Stimulated activated CD4-positive, alpha-beta T cell treated with anti-CD3 and anti-CD28 coated beads, TNF-alpha, amount 100 ng/mL, for 1 hour (primary cell): ENCODE data around the gene FAM240A.
"Not testable (repeated sequence)": the region's sequence is repeated elsewhere in the genome, so short reads cannot be mapped to it uniquely, and the experiment has no call there.

Source experiments
- DNase-seq, 3 donors: peaks; one replicate each; pipeline ENCODE4 v3.0.0-alpha.2; 2020; ENCODE audit warnings: low read depth in 3 of 3, low spot score in 1 of 3

Gene FAM240A

DNA sequence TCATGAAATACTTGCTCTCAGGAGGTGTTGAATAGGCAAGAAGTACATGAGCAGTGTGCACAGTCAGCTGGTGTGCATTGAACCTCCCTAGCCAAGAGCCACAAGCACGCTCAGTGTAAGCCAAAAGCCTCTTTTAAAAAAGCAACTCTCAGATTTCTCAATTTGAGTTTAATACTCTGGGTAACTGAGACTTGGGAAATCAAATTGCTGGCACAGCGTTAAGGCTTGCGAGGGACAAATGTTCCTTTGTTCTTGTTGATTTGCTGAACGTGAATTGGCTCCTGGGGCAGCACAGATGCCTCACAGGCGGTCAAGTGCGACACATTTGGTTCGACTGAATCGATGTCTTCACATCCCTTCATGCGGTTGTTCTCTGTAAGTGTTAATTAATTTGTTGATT, at the start of gene FAM240A:
TSS of gene FAM240A (plus strand) at position 202 of the 400 bp plus-strand sequence. CDS start at position 361, 159 bp downstream.
- no peak for DNase-seq

- no peak for DNase-seq
Observed at GRCh38 chr3:46564190-46565021, 47.9 kb upstream of the FAM240A start.

DNA sequence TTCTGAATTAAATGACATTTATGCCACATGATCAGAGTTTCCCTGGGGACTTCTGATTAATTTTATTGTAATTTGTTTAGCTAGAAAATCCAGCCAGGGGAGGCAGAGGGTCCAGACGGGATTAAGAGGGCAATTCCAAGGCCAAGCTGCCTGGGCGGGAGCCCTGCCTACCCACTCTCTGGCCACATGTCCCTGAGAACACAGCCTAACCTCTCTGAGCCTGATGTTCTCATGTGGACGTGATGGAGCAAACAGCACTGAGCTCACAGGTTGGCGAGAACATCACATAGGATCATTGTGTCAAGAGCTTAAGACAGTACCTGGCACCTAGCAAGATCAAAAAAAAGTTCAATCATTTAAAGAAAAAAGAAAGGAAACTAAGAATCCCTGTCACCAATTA, 47.2 kb upstream of the FAM240A start:
- no peak for DNase-seq

DNA sequence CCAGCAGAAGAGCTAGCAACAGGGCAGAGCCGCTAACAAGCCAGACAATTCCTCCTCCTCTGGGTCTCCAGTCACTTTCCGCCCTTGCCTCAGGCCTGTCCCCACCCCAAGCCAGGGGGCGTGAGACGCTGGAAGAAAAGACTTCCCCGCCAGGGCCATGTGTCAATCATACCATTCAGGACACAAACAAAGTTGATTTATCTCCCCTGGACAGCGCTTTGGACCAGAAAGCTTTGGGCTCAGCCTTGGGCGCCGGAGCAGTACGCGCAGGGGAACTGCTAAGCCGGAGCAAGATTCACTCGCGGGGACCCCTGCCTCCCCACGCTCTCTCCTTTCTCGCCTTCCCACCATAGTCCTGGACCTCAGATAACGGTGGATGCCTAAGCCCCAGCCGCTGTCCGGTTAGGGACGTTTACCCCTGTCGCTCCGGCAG, 46.7 kb upstream of the FAM240A start:
- DNase-seq = no peak

DNA sequence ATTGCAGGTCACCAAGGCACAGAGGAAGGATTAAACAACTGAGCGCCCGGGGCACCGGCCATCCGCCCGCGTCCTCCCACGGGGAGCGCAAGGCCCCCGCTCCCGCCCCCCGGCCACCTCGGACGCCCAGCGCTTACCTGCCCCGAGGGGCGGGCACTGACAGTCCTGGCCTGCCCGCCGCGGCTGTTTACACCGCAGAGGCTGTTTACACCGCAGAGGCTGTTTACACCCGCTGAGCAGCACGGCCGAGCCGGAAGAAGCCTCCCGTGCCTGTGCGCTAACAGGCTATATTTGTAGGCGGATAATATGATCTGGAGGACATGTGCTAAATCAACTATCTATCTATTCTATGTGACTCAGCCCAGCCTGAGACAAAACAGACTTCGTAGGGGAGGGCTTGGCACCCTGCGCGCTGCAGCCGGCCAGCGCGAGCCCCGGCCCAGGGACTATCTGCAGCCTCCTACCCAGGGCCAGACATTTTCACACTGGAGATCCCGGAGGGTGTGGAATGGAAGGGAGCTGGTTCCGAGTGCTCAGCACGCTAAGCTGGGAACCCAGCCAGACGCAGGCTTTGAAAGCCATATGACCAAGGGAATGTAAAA, 46.2 kb upstream of the FAM240A start, which contains the start of gene LRRC2:
TSS of gene LRRC2 (minus strand) at position 263 of the 602 bp plus-strand sequence. CDS start 14,711 bp downstream, outside the sequence.
- DNase-seq = no peak

GRCh38 chr3:46571684-46572083, 40.6 kb upstream of the FAM240A start:
- DNase-seq = no peak

DNA sequence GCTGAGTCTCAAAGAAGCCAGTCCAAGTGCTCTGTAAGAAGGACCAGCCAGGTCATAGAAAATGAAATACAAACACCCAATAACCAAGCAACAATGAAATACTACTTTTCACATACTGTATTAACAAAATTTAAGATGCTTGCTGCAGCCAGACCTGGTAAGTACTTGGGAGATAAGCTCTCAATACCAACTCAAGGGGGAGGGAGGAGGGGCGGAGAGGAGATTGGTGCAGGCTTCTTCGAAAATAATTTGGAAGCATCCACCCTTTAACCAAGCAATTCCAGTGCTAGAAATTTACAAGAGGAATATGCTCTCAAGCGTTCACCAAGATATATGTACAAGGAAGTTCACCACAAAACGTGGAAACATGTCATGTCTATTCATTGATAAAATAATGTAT, 38.6 kb upstream of the FAM240A start:
- no peak for DNase-seq

- no peak for DNase-seq
Observed at GRCh38 chr3:46574243-46574646, 38.1 kb upstream of the FAM240A start.

- no peak for DNase-seq
Observed at GRCh38 chr3:46574881-46575576, 37.3 kb upstream of the FAM240A start.

- DNase-seq = no peak
Observed at GRCh38 chr3:46575577-46576222, 36.6 kb upstream of the FAM240A start.

DNA sequence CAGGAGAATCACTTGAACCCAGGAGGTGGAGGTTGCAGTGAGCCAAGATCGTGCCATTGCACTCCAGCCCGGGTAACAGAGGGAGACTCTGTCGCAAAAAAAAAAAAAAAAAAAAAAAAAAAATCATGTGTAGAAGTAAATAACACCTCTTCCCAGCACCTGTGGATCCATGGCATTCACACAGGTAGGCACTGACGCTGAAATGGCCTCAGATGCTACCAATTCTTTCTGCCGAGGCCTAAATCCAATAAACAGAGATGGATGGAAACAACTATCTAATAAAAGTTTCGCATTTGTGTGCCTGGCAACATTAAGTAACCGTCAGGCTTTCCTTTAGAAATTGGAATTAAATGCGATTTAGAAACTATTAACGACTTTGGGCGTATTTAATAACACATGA, 35.9 kb upstream of the FAM240A start:
- no peak for DNase-seq

DNA sequence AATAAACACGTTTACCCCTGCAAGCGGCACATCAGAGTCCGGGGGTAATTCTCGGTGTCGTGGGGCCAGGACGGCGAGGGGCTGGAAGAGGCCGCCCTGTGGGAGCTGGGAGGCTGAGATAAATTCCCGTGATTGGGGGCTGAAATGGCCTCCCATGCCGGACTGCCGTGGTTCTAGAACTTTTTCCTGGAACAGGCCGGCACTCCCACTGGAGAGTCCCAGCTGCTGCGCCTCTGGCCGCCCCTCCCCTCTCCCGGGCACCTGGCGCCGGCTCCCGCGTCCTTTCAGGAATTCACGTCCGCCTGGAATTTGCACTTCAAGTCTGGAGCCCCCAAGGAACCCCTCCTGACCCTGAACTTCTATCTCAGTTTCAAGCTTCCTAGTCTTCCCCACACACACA, 35.4 kb upstream of the FAM240A start:
- no peak for DNase-seq

GRCh38 chr3:46577580-46578249, 34.6 kb upstream of the FAM240A start:
- DNase-seq = not testable (repeated sequence)

DNA sequence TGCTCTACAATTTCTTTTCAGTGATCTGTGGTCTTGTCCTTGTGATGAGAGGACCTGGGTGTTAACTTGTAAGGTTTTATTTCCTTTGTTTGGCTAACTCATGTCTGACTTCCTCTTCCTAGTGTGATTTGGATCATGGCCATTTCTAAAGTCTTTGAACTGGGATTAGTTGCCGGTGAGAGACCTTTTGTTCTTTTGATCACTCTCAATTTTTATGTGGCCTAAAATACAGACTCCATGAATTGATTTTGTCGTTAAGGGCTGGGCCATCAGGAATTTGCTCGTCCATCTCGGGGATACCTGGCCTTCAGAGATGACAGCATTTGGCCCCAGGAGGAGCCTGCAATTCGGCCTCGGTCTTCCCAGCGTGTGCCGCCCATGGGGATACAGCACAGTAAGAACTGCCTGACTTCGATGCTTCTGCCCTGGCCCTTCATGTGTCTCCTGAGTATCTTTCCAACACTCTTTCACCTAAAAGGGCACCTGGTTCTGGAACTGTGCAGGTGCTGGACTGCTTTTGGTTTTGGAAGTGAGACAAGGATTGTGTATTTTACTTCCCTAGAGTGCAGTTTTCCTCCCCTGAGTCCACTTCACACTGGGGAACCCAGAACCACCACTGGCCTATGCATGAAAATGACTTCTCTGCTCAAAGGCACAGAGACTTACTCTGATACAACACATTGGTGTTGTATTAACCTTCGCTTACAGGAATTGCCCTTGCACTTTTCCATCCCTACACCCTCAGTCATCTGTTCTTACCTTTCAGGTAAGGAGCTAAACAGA, 33.2 kb upstream of the FAM240A start:
- DNase-seq = no peak

DNA sequence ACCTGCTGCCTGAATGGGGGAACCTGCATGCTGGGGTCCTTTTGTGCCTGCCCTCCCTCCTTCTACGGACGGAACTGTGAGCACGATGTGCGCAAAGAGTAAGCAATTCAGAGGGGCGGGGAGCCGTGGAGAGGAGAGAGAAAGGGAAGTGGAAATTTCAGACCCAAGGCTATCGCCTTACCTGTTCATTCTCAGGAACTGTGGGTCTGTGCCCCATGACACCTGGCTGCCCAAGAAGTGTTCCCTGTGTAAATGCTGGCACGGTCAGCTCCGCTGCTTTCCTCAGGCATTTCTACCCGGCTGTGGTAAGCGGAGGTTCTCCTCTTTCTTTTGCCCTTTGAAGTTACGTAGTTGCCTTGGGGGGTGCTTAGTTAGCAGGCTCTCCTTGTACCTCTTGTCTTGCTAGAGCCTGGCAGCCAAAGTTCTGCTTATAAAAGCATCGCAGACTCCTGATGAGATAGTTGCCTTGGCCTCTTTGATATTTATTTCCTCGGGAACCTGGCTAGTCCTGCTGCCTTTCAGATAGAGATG, 32.5 kb upstream of the FAM240A start:
- no peak for DNase-seq

- DNase-seq = no peak
Observed at GRCh38 chr3:46580675-46581074, 31.6 kb upstream of the FAM240A start.

- no peak for DNase-seq
Observed at GRCh38 chr3:46584598-46585467, 27.5 kb upstream of the FAM240A start.

DNA sequence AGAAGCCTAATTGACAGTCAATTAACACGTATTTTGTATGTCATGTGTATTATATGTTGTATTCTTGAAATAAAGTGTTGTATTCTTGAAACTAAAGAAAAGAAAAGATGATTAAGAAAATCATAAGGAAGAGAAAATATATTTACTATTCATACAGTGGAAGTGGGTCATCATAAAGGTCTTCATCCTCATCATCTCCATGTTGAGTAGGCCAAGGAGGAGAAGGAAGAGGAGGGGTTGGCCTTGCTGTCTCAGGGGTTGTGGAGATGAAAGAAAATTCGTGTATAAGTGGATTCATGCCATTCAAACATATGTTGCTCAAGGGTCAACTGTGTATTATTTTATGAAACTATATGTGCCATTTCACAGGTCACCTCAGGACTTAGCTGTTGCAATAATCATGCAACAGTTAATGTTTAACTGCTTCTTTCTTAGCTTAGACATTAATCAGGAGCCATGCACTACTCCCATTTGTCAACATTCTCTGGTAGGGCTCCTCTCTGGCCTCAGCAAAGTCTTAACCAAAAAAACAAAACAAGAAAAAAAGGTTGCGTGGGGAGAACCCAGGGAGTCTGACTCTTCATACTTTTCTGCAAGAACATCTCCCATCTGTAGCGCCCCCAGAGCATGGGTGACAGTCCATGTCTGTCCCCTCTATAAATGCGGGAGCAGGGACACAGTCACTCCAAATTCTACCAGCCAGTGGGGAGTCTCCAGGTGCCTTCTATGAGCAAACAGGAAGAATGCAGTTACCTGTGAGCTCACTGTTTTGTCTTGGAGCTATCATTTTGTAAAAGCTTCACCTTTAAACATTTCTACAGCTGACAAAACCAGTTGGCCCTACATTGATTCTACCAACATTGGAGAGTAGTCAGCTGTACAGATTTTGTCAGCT, 26.3 kb upstream of the FAM240A start:
- DNase-seq = no peak
